SK-N-SH (cell line): Measurements from ENCODE around the gene CENPX. TPM values are rescaled to one million over a fixed set of nuclear protein-coding genes. Genes with fewer than 3 reads are reported as not detected.

ENCODE experiments used
- CTCF ChIA-PET: fragments of 300-600, 350-600 bp; formaldehyde crosslinking; extraction: SDS; loops from one replicate; lab custom pipeline; 2021; lab: Yijun Ruan, JAX
- POLR2A ChIA-PET: fragments of 350-600 bp; sonication (Branson Sonifier 250); formaldehyde crosslinking; extraction: SDS; loops from one replicate; lab custom pipeline; 2020; ENCODE audit warnings: antibody characterized with exemption, inconsistent platforms; lab: Yijun Ruan, JAX
- DNase-seq: peaks from one replicate; pipeline ENCODE4 v3.0.0; 2012
- H2AFZ ChIP-seq: fragments of 200-600 bp; sonication (generic); 2 replicates; pipeline ENCODE4 v1.8.1; 2016; ENCODE audit warnings: antibody characterized with exemption, mild to moderate bottlenecking, low read depth
- H3F3A ChIP-seq: fragments of 200-600 bp; sonication (generic); replicated peaks from 2 replicates; pipeline ENCODE3; 2016; ENCODE audit warnings: antibody characterized with exemption, mild to moderate bottlenecking; ENCODE audit not compliant: insufficient read depth
- H3K27ac ChIP-seq, 2 experiments: fragments of 200-500 bp in 1 of 2; fragments of 200-600 bp in 1 of 2; sonication (Bioruptor generic) in 1 of 2; sonication (generic), shearing (Covaris generic) in 1 of 2; 2 replicates each; pipeline versions ENCODE4 v1.5.1 to v1.6.1; 2014 to 2016; ENCODE audit warnings: low read depth in 2 of 2, inconsistent platforms in 1 of 2, low read length in 1 of 2, mild to moderate bottlenecking in 1 of 2, mixed read lengths in 1 of 2
- H3K27me3 ChIP-seq: fragments of 200-600 bp; sonication (generic), shearing (Covaris generic); 2 replicates; pipeline ENCODE4 v1.6.1; 2016; ENCODE audit warnings: mixed run types; ENCODE audit not compliant: insufficient read depth
- H3K36me3 ChIP-seq, 2 experiments: fragments of 200-500 bp in 1 of 2; fragments of 200-600 bp in 1 of 2; sonication (Bioruptor generic) in 1 of 2; sonication (generic) in 1 of 2; replicated peaks in 1 of 2; 2 replicates each; pipeline versions ENCODE3 to v1.5.1; 2014 to 2016; ENCODE audit warnings: low read length in 1 of 2, mild to moderate bottlenecking in 1 of 2; ENCODE audit not compliant: insufficient read depth in 2 of 2, control insufficient read depth in 1 of 2
- H3K4me1 ChIP-seq, 2 experiments: fragments of 200-500 bp in 1 of 2; fragments of 200-600 bp in 1 of 2; sonication (Bioruptor generic) in 1 of 2; sonication (generic), shearing (Covaris generic) in 1 of 2; 2 replicates each; pipeline versions ENCODE4 v1.5.1 to v1.6.1; 2014 to 2016; ENCODE audit warnings: low read depth in 1 of 2, low read length in 1 of 2, mixed run types in 1 of 2; ENCODE audit not compliant: insufficient read depth in 2 of 2, control insufficient read depth in 1 of 2
- H3K4me2 ChIP-seq: fragments of 200-600 bp; sonication (generic), shearing (Covaris generic); 2 replicates; pipeline ENCODE4 v1.6.1; 2017; ENCODE audit warnings: mixed run types
- H3K4me3 ChIP-seq, 2 experiments: fragments of 200-500 bp in 1 of 2; fragments of 200-600 bp in 1 of 2; sonication (Bioruptor generic) in 1 of 2; sonication (generic), shearing (Covaris generic) in 1 of 2; 2 replicates each; pipeline versions ENCODE4 v1.5.1 to v1.8.1; 2014 to 2016; ENCODE audit warnings: low read depth in 2 of 2, inconsistent platforms in 1 of 2, low read length in 1 of 2, mild to moderate bottlenecking in 1 of 2, mixed read lengths in 1 of 2, moderate library complexity in 1 of 2
- H3K79me2 ChIP-seq: fragments of 200-600 bp; sonication (generic); 2 replicates; pipeline ENCODE4 v1.8.1; 2017; ENCODE audit warnings: mild to moderate bottlenecking; ENCODE audit not compliant: insufficient read depth
- H3K9ac ChIP-seq: fragments of 200-600 bp; sonication (generic); 2 replicates; pipeline ENCODE4 v1.6.1; 2017; ENCODE audit warnings: mixed run types
- H3K9me2 ChIP-seq: fragments of 200-600 bp; sonication (generic); 2 replicates; pipeline ENCODE4 v1.6.1; 2017; ENCODE audit warnings: mixed run types
- H3K9me3 ChIP-seq: fragments of 200-600 bp; sonication (generic); 2 replicates; pipeline ENCODE4 v1.6.1; 2017; ENCODE audit warnings: mixed run types, mild to moderate bottlenecking, moderate library complexity
- H4K20me1 ChIP-seq: fragments of 200-600 bp; sonication (generic); 2 replicates; pipeline ENCODE4 v1.6.1; 2017; ENCODE audit warnings: mild to moderate bottlenecking, mixed run types; ENCODE audit not compliant: insufficient read depth
- CHD2 ChIP-seq: fragments of 150-350 bp; IDR thresholded peaks from 2 replicates; pipeline ENCODE4 v1.6.1; 2018; ENCODE audit warnings: low read length; ENCODE audit not compliant: partially characterized antibody
- ELF1 ChIP-seq: IDR thresholded peaks from 2 replicates; pipeline ENCODE4 v1.4.0; 2012
- FOXJ3 ChIP-seq: sonication (generic); formaldehyde crosslinking; IDR thresholded peaks from 2 replicates; pipeline ENCODE4 v1.5.1; 2020; ENCODE audit warnings: mild to moderate bottlenecking, missing genetic modification reagents
- GABPA ChIP-seq: IDR thresholded peaks from 2 replicates; pipeline ENCODE4 v1.4.0; 2012; ENCODE audit warnings: low read depth, mild to moderate bottlenecking
- GATA2 ChIP-seq: sonication (generic); formaldehyde crosslinking; IDR thresholded peaks from 2 replicates; pipeline ENCODE4 v1.5.0; 2020; ENCODE audit warnings: mild to moderate bottlenecking, missing genetic modification reagents
- JUND ChIP-seq: IDR thresholded peaks from 2 replicates; pipeline ENCODE4 v1.4.0; 2012
- MAX ChIP-seq: IDR thresholded peaks from 2 replicates; pipeline ENCODE4 v1.4.0; 2012; ENCODE audit warnings: low read depth
- MXI1 ChIP-seq: IDR thresholded peaks from 2 replicates; pipeline ENCODE4 v1.6.1; 2012; ENCODE audit warnings: mild to moderate bottlenecking, low read depth, low read length, improper control_type of control experiment
- NFIC ChIP-seq: IDR thresholded peaks from 2 replicates; pipeline ENCODE4 v1.4.0; 2012; ENCODE audit warnings: borderline replicate concordance
- NRF1 ChIP-seq: IDR thresholded peaks from 2 replicates; pipeline ENCODE4 v1.6.1; 2012; ENCODE audit warnings: low read depth, mild to moderate bottlenecking, low read length
- PBX3 ChIP-seq: IDR thresholded peaks from 2 replicates; pipeline ENCODE4; 2012
- RXRA ChIP-seq: IDR thresholded peaks from 2 replicates; pipeline ENCODE4 v1.4.0; 2012; ENCODE audit warnings: low read depth, mild to moderate bottlenecking, borderline replicate concordance
- SIN3A ChIP-seq: IDR thresholded peaks from 2 replicates; pipeline ENCODE4 v1.6.1; 2012; ENCODE audit warnings: low read depth, mild to moderate bottlenecking, low read length, moderate library complexity, borderline replicate concordance
- SMC3 ChIP-seq: IDR thresholded peaks from 2 replicates; pipeline ENCODE4 v1.6.1; 2012; ENCODE audit warnings: low read depth, low read length, improper control_type of control experiment
- TAF1 ChIP-seq: IDR thresholded peaks from 2 replicates; pipeline ENCODE4 v1.6.1; 2012; ENCODE audit warnings: low read depth, mild to moderate bottlenecking, low read length, moderate library complexity, borderline replicate concordance
- USF2 ChIP-seq: fragments of 150-350 bp; IDR thresholded peaks from 2 replicates; pipeline ENCODE4 v1.6.1; 2017; ENCODE audit warnings: antibody characterized with exemption, low read length, low read depth, borderline replicate concordance
- YY1 ChIP-seq: IDR thresholded peaks from 2 replicates; pipeline ENCODE4 v1.4.0; 2012; ENCODE audit warnings: low read depth, mild to moderate bottlenecking
- WGBS: methylation state at CpG from one replicate; pipeline ENCODE4 v1.1.6; 2017; ENCODE audit warnings: low lambda C conversion rate; 5-methylcytosine and 5-hydroxymethylcytosine counted together
- polyA plus RNA-seq, 3 experiments: library from polyadenylated mRNA; depleted of rRNA; stranded (reverse); fragments of >200 nt; gene quantifications; 2 replicates each; pipeline ENCODE4 v1.2.3, GENCODE V29; 2012
- TF ChIP-seq, protein P1 (sequence below): IDR thresholded peaks from 2 replicates; pipeline ENCODE4 v1.4.0; 2012; ENCODE audit warnings: low read depth, borderline replicate concordance
- TF ChIP-seq, protein P2 (sequence below): IDR thresholded peaks from 2 replicates; pipeline ENCODE4 v1.4.0; 2012; ENCODE audit warnings: low read depth, borderline replicate concordance
- TF ChIP-seq, protein P3 (sequence below): IDR thresholded peaks from 2 replicates; pipeline ENCODE4 v1.6.1; 2012; ENCODE audit warnings: mild to moderate bottlenecking, low read depth, low read length, moderate library complexity

Gene CENPX
- polyA plus RNA-seq, 1 of the 3 experiments (the other 2 are of a cell fraction): 255 TPM

- POLR2A ChIA-PET: interaction anchor here (0.6 to 1.0 kb wide), 2 partner anchors 14 to 28 kb away, joined by 3 read pairs; partner anchors contain the start of gene DCXR
- H3K9me2 ChIP-seq: no peaks in the 10 kb centered on the region
- H2AFZ ChIP-seq: peak within 1 kb of the TSS; percentile 100
- H3K36me3 ChIP-seq: peaks cover 10 to 33% of the 10 kb centered on the region in 2 experiments
- 39% methylated on average over 29 of the region's 88 CpGs for WGBS
- H3K4me2 ChIP-seq: peak within 1 kb of the TSS; percentile 100
- H3K4me1 ChIP-seq: peaks cover 12 to 21% of the 10 kb centered on the region in 2 experiments; a peak in 2 of 4 replicates
- H3K27me3 ChIP-seq: no peaks in the 10 kb centered on the region
- peak within 1 kb of the TSS in 1 of 2 experiments; percentile 51; a peak in 1 of 4 replicates for H3K27ac ChIP-seq
- no peaks in the 10 kb centered on the region for H4K20me1 ChIP-seq
- peaks cover 12% of the 10 kb centered on the region for H3F3A ChIP-seq
- no peaks in the 10 kb centered on the region for H3K9me3 ChIP-seq
- peak within 1 kb of the TSS; percentile 81 to 95 for H3K4me3 ChIP-seq
- TF ChIP-seq, protein P1, sequence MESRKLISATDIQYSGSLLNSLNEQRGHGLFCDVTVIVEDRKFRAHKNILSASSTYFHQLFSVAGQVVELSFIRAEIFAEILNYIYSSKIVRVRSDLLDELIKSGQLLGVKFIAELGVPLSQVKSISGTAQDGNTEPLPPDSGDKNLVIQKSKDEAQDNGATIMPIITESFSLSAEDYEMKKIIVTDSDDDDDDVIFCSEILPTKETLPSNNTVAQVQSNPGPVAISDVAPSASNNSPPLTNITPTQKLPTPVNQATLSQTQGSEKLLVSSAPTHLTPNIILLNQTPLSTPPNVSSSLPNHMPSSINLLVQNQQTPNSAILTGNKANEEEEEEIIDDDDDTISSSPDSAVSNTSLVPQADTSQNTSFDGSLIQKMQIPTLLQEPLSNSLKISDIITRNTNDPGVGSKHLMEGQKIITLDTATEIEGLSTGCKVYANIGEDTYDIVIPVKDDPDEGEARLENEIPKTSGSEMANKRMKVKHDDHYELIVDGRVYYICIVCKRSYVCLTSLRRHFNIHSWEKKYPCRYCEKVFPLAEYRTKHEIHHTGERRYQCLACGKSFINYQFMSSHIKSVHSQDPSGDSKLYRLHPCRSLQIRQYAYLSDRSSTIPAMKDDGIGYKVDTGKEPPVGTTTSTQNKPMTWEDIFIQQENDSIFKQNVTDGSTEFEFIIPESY: no peak
- TF ChIP-seq GATA2 (CRISPR knock-in tag) (no peak), MXI1 (peak; percentile 25), RXRA (no peak), TAF1 (peak; percentile 87), ELF1 (0 out of 2 replicates have a peak, but pooled peaks have one; percentile 48), YY1 (no peak), CHD2 (no peak), FOXJ3 (CRISPR knock-in tag) (0 out of 2 replicates have a peak, but pooled peaks have one; percentile 47), NFIC (no peak; the same call in 1 of the 2 replicates), GABPA (peak; percentile 90), NRF1 (no peak), JUND (no peak), SIN3A (peak; percentile 89; the same call in 1 of the 2 replicates), USF2 (no peak), PBX3 (peak; percentile 41; the same call in 1 of the 2 replicates), SMC3 (no peak), MAX (peak; percentile 77)
- TF ChIP-seq, protein P2, sequence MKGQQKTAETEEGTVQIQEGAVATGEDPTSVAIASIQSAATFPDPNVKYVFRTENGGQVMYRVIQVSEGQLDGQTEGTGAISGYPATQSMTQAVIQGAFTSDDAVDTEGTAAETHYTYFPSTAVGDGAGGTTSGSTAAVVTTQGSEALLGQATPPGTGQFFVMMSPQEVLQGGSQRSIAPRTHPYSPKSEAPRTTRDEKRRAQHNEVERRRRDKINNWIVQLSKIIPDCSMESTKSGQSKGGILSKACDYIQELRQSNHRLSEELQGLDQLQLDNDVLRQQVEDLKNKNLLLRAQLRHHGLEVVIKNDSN: peak; percentile 55; the same call in 1 of the 2 replicates
- TF ChIP-seq, protein P3, sequence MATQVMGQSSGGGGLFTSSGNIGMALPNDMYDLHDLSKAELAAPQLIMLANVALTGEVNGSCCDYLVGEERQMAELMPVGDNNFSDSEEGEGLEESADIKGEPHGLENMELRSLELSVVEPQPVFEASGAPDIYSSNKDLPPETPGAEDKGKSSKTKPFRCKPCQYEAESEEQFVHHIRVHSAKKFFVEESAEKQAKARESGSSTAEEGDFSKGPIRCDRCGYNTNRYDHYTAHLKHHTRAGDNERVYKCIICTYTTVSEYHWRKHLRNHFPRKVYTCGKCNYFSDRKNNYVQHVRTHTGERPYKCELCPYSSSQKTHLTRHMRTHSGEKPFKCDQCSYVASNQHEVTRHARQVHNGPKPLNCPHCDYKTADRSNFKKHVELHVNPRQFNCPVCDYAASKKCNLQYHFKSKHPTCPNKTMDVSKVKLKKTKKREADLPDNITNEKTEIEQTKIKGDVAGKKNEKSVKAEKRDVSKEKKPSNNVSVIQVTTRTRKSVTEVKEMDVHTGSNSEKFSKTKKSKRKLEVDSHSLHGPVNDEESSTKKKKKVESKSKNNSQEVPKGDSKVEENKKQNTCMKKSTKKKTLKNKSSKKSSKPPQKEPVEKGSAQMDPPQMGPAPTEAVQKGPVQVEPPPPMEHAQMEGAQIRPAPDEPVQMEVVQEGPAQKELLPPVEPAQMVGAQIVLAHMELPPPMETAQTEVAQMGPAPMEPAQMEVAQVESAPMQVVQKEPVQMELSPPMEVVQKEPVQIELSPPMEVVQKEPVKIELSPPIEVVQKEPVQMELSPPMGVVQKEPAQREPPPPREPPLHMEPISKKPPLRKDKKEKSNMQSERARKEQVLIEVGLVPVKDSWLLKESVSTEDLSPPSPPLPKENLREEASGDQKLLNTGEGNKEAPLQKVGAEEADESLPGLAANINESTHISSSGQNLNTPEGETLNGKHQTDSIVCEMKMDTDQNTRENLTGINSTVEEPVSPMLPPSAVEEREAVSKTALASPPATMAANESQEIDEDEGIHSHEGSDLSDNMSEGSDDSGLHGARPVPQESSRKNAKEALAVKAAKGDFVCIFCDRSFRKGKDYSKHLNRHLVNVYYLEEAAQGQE: peak; percentile 73
- DNase-seq: peak; percentile 98
- CTCF ChIA-PET: interaction anchor here (0.6 to 8.0 kb wide), 8 partner anchors 9 to 98 kb away, joined by 3 to 47 read pairs (median 4); partner anchors contain the start of genes DCXR, GPS1, RAC3 and RFNG
- H3K79me2 ChIP-seq: peaks cover 26% of the 10 kb centered on the region
- peak within 1 kb of the TSS; percentile 89 for H3K9ac ChIP-seq
Observed at GRCh38 chr17:82065638-82066303, 43.1 kb upstream of the CENPX start, which contains the start of gene DUS1L. DUS1L (minus strand) TSS chr17:82065804; CDS start chr17:82065059, 745 bp downstream.
